Natural killer cell (primary cell): Measurements from ENCODE around the gene TERC. TPM values are rescaled to one million over a fixed set of nuclear protein-coding genes. Genes with fewer than 3 reads are reported as not detected.

Experiments used
- ATAC-seq, 3 donors: fragments of 150-1000 bp in 2 of 3; fragments of 200-7000 bp in 1 of 3; cut with Tn5 transposase; 1 replicate in 1 of 3; 2 replicates in 2 of 3; pipeline ENCODE4 v1.10.0; 2021; ENCODE audit warnings: mild to moderate bottlenecking in 2 of 3, moderate library complexity in 2 of 3
- DNase-seq, 2 donors: peaks; one replicate each; pipeline versions ENCODE4 v3.0.0 to v3.0.0-alpha.2; 2013 to 2021; ENCODE audit warnings: mixed read lengths in 1 of 2
- H3K27ac ChIP-seq: one replicate; pipeline ENCODE4 v1.5.1; 2013; ENCODE audit warnings: mild to moderate bottlenecking, low read length
- H3K27me3 ChIP-seq: one replicate; pipeline ENCODE4 v1.6.1; 2013; ENCODE audit warnings: low read length; ENCODE audit not compliant: control insufficient read depth, insufficient read depth
- H3K36me3 ChIP-seq: one replicate; pipeline ENCODE4 v1.6.1; 2013; ENCODE audit warnings: low read length; ENCODE audit not compliant: control insufficient read depth, insufficient read depth
- H3K4me1 ChIP-seq: one replicate; pipeline ENCODE4 v1.6.1; 2013; ENCODE audit warnings: low read length; ENCODE audit not compliant: control insufficient read depth, insufficient read depth
- H3K4me3 ChIP-seq: one replicate; pipeline ENCODE4 v1.5.1; 2013; ENCODE audit warnings: low read length
- H3K9me3 ChIP-seq: one replicate; pipeline ENCODE4 v1.6.1; 2013; ENCODE audit warnings: low read length; ENCODE audit not compliant: control insufficient read depth, insufficient read depth
- H3K27ac Mint-ChIP-seq, 2 donors: one replicate each; pipeline ENCODE4 v1.8.0; 2022; ENCODE audit warnings: mild to moderate bottlenecking in 2 of 2, mixed read lengths in 2 of 2, moderate library complexity in 1 of 2
- H3K27me3 Mint-ChIP-seq, 2 donors: one replicate each; pipeline ENCODE4 v1.8.0; 2022; ENCODE audit warnings: low read depth in 2 of 2, mixed read lengths in 2 of 2
- H3K36me3 Mint-ChIP-seq: one replicate; pipeline ENCODE4 v1.8.0; 2022; ENCODE audit warnings: mixed read lengths
- H3K4me1 Mint-ChIP-seq, 2 donors: one replicate each; pipeline ENCODE4 v1.8.0; 2022; ENCODE audit warnings: mixed read lengths in 2 of 2
- H3K4me3 Mint-ChIP-seq: one replicate; pipeline ENCODE4 v1.8.0; 2022; ENCODE audit warnings: mild to moderate bottlenecking, moderate library complexity, mixed read lengths
- H3K9me3 Mint-ChIP-seq, 2 donors: one replicate each; pipeline ENCODE4 v1.8.0; 2022; ENCODE audit warnings: mixed read lengths in 2 of 2
- CTCF ChIP-seq: fragments of 200-600 bp; IDR thresholded peaks from one replicate; pipeline ENCODE4 v1.8.0; 2022; ENCODE audit warnings: antibody characterized with exemption
- WGBS: methylation state at CpG from one replicate; pipeline ENCODE4 v1.1.7; 2013; ENCODE audit warnings: missing lambda C conversion rate; ENCODE audit not compliant: insufficient coverage; 5-methylcytosine and 5-hydroxymethylcytosine counted together
- intact Hi-C: fragments of 100-400 bp; cut with micrococcal nuclease; formaldehyde crosslinking; loops from one replicate; pipeline ENCODE4 v1.14.2; 2022
- total RNA-seq, 4 donors: library from RNA; stranded (reverse); fragments of 120-200 nt in 1 of 4; gene quantifications; one replicate each; pipeline versions ENCODE4 v1.2.3 to v1.2.4, GENCODE V29; 2013 to 2022

The TERC gene
- total RNA-seq, 3 donors from 2014 or later (not counting 1 experiment from before 2014, with no cell fraction given): 0.92 to 2.7 (median 1.3) TPM

- TF ChIP-seq CTCF: no peak
- 0% methylated on average over 15 of the region's 15 CpGs for WGBS
- peaks cover 26% of the 10 kb centered on the region for H3K36me3 ChIP-seq
- no peaks in the 10 kb centered on the region for H3K27me3 ChIP-seq
- ATAC-seq: peak; percentile 23 to 35 (median 23)
- peaks cover 53 to 55% of the 10 kb centered on the region in 2 donors for H3K4me1 Mint-ChIP-seq
- no peaks in the 10 kb centered on the region for H3K4me1 ChIP-seq
- no peaks in the 10 kb centered on the region for H3K27me3 Mint-ChIP-seq
- no peaks in the 10 kb centered on the region for H3K9me3 Mint-ChIP-seq
- peak overlapping the region; percentile 99 for H3K4me3 ChIP-seq
- peak overlapping the region; percentile 99 for H3K4me3 Mint-ChIP-seq
- H3K9me3 ChIP-seq: no peaks in the 10 kb centered on the region
- DNase-seq: no peak
- no peaks in the 10 kb centered on the region for H3K36me3 Mint-ChIP-seq
- intact Hi-C loops: loop anchor here (2.0 to 5.0 kb wide), 3 partner anchors 40 to 1095 kb away; partner anchors contain the start of genes LRRC34, LRRIQ4 and SKIL
- peak overlapping the region; percentile 100 for H3K27ac ChIP-seq
- H3K27ac Mint-ChIP-seq: peak overlapping the region; percentile 100
Measured at GRCh38 chr3:169772305-169772896, 7.5 kb upstream of the TERC start.

- Mint-ChIP-seq H3K4me3 (peak overlapping the region; percentile 99), H3K36me3 (no peaks in the 10 kb centered on the region), H3K4me1 (peaks cover 48% of the 10 kb centered on the region in 2 donors), H3K27ac (peak overlapping the region; percentile 100), H3K27me3 (no peaks in the 10 kb centered on the region), H3K9me3 (no peaks in the 10 kb centered on the region)
- H3K4me1 ChIP-seq: no peaks in the 10 kb centered on the region
- H3K27me3 ChIP-seq: no peaks in the 10 kb centered on the region
- DNase-seq (peak; percentile 53 to 94), ATAC-seq (peak in 2 of 3 donors; percentile 9 to 13)
- H3K4me3 ChIP-seq: peak overlapping the region; percentile 99
- peaks cover 19% of the 10 kb centered on the region for H3K36me3 ChIP-seq
- TF ChIP-seq CTCF: no peak
- no peaks in the 10 kb centered on the region for H3K9me3 ChIP-seq
- WGBS: 0% methylated on average over 26 of the region's 27 CpGs
- intact Hi-C loops: loop anchor here (2.0 to 5.0 kb wide), 3 partner anchors 41 to 1096 kb away; partner anchors contain the start of genes LRRC34, LRRIQ4 and SKIL
- peak overlapping the region; percentile 100 for H3K27ac ChIP-seq
Measured at GRCh38 chr3:169771497-169772304, 6.8 kb upstream of the TERC start.

- Mint-ChIP-seq H3K4me1 (peaks cover 46 to 55% of the 10 kb centered on the region in 2 donors), H3K27ac (peak within 1 kb of the TSS; percentile 86 to 90), H3K9me3 (no peaks in the 10 kb centered on the region), H3K27me3 (no peaks in the 10 kb centered on the region), H3K4me3 (peak within 1 kb of the TSS; percentile 90), H3K36me3 (no peaks in the 10 kb centered on the region)
- Histone ChIP-seq H3K4me1 (peaks cover 5% of the 10 kb centered on the region), H3K36me3 (peaks cover 3% of the 10 kb centered on the region), H3K9me3 (no peaks in the 10 kb centered on the region), H3K4me3 (peak within 1 kb of the TSS; percentile 65), H3K27ac (peak within 1 kb of the TSS; percentile 75), H3K27me3 (no peaks in the 10 kb centered on the region)
- DNase-seq (peak; percentile 51 to 79), ATAC-seq (peak in 2 of 3 donors; percentile 4 to 7)
- TF ChIP-seq CTCF: no peak
- WGBS: under 1% methylated on average over 50 of the region's 51 CpGs
- intact Hi-C loops: loop anchor here (5.0 kb wide), 3 partner anchors 43 to 1098 kb away; partner anchors contain the start of genes GPR160, LRRC34 and LRRIQ4
Measured at GRCh38 chr3:169769287-169770181, 4.7 kb upstream of the TERC start, which contains the start of gene ACTRT3. Gene ACTRT3, minus strand, starts transcription at chr3:169769561. Its CDS starts 41 bp downstream, at chr3:169769520.
